Left forelimb (tissue), 1 donor: ENCODE measurements around the gene PGRMC2.

Source experiments
- DNase-seq: peaks from one replicate; pipeline ENCODE4 v3.0.0-alpha.2; 2018; ENCODE audit warnings: low spot score

PGRMC2 gene

GRCh38 chr4:128298852-128299251 is 11.2 kb upstream of the PGRMC2 start:
- no peak for DNase-seq

GRCh38 chr4:128298146-128298758 is 10.6 kb upstream of the PGRMC2 start:
- DNase-seq, result no peak

DNA sequence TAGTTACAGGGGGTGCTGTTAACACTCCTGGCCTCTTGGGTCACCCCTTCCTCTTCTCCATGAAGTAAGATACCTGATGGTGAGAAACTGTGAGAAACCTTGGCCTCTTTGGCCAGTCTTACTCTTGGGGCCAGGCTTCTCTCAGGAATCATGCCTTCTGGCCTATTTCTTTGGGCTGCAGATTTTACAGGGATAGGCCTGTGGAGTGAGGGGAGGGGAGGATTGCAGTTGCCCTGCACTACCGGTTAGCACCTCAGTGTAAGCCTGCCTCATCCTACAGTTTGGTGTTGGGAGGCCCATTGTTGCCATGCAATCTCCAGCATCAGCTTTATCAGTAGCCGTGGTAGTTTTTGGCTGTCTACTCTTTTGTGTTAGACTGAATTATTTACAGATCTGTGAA is 7.6 kb upstream of the PGRMC2 start:
- no peak for DNase-seq

DNA sequence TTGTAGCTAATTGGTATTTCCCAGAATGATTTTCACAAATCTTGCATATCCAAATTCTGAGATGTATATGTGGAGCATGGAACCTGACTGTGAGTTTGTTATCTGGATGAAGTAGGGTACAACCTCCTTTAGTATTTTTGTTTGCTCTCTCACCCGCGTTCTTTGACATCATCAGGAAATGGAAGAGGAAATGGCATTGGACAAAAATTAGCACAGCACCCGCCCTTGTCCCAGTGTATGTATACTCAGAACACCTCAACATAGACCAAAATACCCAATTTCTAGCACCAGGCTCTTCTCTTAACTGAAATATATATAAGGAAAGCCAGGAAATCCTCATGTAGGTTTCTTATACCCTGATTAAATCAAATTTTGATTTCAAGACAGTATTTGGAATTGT is 6.9 kb upstream of the PGRMC2 start:
- DNase-seq, result no peak

- DNase-seq, result no peak
Observed at GRCh38 chr4:128292349-128292748, 4.7 kb upstream of the PGRMC2 start.

DNA sequence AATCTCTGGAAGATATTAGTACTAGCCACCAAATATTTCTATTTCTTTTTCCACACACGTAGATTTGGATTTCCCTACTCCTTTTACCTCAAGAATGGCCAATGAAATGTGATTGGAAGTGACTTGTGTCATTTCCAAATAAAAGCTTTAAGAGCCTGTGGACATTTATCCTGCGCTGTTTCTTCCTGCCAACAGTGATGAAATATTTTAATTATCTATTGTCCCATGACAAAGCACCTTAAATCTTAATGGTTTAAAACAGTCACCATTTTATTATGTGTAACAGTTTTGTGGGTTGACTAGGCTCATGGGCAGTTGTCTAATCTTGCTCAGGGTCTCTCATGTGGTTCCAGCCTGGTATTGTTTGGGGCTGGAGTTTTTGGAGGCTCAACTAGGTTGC is 3.5 kb upstream of the PGRMC2 start:
- no peak for DNase-seq

DNA sequence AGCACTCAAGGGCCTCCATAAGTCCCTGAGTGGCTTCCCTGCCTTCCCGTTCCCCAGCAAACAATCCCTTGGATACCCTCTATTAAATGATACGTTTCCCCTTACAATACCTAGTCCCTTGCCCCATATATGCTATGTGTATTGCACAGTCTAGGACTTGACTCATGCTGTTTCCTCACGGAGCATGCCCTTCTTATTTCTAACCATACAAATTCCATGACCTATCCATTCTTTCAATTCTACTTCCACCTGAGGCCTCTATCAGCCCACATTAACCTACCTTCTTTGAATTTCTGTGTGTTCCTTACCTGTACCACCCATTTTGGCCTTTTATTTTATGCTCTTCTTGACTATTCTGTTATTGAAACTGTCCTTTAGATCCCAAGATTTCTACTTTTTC is 2.9 kb upstream of the PGRMC2 start:
- DNase-seq, result no peak

DNA sequence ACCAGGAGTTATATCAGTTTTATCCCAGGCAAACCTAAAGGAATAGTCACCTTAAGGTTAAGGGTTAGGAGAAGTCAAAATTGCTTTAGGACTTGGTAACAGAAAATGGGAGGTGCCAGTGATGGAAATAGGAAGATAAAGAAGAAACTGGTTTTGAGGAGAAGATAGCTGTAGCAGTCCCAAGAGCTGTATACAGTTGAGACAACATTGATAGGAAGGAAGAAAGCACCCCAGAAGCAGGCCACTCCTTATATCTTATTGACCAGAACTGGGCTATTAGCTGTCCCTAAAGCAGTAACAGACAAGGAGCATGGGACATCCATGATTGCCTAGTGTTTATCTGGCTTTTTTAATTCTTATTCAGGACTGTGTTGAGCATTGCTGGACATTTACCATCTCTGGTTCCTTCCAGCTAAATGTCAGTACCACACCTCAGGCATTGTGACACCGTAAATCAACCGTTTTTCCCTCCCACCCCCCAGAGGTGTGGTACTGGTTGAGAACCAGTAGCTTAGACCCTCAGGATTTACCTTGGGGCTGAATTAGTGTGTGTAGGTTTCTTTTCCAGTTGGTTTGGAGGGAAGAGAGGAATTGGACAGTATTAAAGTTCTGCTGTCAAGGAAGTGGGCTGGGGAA is 2.0 kb upstream of the PGRMC2 start:
- no peak for DNase-seq

DNA sequence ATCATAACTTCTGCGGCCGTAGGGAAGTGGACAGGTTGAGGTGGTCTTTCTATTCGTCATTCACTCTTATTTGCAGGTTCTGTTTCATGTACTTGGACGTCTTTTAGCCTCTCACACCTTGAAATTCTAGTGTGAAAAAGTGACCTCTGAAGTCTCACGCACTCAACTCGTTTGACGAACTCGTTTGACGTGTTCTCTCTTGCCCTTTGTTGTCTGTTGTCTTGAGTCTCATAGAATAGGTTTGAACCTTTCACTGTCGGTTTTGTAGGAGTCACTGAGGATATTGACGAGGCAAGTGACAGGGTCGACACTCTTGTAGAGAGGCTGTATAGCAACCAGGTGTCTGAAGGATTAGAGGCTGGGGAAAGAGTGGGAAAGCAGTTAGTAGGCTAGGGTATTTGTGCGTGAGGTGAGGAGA is 1.1 kb upstream of the PGRMC2 start:
- no peak for DNase-seq

DNA sequence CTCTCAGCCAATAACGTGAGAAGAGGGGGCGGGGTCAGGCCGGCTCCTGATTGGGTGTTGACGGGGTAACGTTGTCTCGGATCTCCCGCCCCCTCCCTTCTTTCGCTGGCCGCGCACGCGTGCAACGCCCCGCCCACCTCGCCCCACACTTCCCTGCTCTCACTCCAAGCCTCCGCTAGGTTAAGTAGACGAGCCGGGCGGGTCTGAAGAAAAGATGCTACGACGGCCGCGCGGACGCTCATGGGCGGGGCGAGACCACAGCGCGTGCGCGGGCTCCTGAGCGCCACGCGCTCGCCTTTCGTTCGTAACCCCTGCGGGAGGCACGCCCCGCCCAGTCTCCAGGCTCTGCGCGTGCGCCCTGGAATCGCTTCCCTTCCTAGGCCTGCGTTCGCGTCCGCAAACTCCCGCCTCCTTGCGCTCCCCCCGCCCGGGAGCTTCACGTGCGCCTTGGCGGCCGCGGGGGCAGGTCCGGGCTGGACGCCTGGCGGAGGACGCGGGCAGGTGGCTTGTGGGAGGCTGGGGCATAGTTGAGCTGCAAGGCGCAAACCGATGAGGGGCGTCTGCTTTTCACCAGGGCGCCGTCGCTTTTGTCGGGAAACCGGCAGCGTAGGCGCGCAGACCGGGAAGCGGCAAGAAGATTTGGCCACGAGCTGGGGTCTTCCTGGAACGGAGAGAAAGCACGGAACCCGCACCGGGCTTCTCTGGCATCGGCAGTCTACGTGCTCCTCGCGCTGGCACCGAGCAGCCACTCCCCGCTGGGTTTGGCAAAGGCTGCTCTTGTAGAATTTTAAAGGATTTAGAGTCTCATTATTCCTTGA is 467 bp upstream of the PGRMC2 start:
- DNase-seq, result peak; percentile 100

GRCh38 chr4:128286474-128287058 is 1.0 kb downstream of the PGRMC2 start:
- no peak for DNase-seq

DNA sequence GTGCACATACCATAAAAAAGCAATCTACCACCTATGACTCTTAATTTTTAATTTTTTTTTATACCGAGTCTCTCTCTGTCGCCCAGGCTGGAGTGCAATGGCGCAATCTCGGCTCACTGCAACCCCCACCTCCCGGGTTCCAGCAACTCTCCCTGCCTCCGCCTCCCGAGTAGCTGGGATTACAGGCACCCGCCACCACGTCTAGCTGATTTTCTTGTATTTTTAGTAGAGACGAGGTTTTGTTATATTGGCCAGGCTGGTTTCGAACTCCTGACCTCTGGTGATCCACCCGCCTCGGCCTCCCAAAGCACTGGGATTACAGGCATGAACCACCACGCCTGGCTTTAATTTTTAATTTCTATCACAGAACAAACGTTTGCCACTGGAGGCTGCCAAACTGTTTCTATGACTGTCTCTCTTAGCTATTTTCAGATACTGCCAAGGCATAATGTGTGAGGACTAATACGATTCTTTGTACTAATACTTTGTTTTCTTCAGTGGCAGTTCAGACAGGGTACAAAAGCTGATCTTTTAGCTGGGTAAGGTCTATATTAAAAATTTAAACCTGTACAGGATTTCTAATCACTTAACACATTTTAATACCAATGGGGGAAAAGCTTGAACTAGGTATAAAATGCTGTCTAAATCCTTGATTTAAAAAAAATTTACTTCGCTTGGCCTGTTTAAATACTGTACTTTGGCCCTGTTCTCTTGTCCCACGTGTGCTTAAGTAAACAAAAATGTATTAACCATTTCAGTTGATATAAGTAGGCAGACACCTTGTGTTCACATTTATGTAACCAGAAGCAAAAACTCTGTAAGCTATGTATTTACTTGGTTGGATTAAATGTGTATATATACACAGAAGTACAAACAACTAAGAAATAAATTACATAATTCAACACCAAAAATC is 2.3 kb downstream of the PGRMC2 start:
- DNase-seq, result no peak

DNA sequence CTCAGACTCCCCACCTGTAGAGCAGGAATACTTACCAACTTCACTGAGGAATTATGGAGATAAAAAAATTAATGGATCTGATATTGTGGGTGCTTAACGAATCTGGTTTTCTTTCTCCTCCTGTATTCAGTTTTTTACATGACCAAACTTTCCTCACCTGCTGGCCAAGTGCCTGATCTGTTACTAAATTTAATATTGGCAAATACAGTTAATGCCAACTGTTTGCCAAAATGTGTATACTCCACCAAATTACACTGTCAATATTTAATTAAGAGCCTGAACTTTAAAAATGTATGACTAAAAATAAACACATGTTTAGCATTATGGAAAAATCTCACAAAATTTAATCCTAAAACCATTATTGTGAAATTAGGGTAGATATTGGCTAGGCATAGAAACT is 3.3 kb downstream of the PGRMC2 start:
- no peak for DNase-seq

DNA sequence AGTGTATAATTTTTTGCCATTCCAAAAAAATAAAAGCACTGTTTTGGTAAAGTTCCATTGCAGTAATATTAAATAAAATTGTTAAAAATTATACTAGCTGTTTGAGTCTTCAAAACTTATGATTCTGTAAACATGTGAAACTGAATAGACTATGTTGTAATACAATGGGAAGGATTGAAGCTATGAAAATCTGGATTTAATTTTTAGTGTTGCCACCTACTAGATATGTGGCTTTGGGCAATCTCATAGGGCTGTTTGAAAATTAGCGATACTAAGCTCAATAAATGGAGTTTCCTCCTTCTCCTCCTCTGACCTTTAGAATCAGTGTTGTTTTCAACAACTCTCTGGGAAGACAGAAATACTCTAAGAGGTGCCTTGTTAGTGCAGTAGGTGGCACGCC is 4.5 kb downstream of the PGRMC2 start:
- no peak for DNase-seq

DNA sequence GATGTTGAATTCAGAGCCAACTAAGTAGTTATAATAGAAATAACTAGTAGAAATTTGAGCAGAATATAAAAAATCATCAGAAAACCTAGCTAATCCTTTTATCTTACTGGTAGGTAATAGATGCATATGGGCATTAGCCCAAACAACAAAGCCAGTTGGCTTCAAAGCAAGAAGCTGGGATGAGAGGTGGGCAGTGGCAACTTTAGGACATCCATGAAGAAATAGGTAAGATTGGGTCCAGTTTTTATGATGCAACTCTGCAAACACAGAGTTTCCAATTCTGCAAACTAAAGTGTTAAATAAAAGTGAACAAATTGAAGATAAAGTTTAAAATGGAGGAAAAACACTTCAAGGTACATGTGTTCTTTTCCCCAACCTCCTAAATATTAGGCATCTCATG is 5.1 kb downstream of the PGRMC2 start:
- no peak for DNase-seq

DNA sequence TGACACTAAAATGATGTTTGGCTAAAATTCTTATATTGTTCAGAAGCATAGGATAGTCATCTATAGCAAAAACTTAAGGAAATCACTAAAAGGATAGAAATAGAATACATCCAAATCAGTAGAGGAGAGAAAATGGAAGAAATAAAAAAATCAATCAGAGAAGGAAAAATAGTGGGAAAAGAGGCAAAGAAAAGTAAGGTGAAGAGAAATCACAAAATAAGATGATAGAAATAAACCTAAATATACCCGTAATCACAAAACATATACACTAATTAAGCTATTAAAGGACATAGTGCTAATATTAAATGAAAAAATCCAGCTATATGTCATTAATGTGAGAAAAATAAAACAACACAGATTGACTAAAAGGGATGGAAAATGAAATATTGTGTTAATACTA is 6.3 kb downstream of the PGRMC2 start:
- no peak for DNase-seq

DNA sequence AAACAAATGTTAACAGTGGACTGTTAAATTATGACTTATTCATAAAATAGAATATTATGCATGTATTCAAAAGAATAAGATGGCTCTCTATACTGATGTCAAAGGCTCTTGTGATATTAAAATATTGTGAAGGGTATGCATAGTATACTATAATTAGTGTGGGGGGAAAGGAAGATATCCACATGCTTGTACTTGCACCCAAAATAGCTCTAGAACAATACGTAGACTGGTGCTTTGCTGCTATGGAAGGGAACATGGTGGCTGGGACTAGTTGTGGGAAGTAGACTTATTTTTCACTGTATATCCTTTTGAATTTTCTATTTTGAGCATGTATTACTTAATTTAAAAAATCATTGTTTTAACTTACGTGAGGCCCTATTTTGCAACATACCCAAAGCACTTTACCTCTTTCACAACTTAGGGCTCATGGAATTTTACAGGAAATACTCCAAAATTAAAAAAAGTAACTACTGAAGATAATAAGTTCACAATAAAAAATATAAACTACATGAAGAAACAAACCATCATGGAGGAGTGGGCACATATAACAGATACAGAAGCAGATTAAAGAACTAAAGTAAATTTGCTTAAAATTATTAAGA is 7.9 kb downstream of the PGRMC2 start:
- no peak for DNase-seq

DNA sequence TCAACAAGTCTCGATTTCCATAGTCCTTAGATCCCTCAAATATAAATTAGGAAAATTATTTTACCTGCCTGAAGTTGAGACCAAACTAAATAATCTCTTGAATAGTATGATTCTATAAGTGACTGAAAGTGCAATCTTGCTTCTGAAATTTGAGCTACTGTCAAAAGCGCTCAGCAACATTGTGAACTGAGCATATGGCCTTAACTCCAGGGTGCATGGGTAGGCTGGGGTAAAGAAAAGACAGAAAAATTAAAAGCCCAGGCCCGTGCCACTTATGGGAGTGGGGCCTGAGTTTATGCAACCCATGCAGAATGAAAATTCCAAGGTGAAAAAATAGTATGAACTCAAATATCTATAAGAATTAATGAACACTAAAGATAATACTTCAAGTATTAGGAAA is 9.8 kb downstream of the PGRMC2 start:
- no peak for DNase-seq

- no peak for DNase-seq
Observed at GRCh38 chr4:128275346-128275745, 12.3 kb downstream of the PGRMC2 start.

DNA sequence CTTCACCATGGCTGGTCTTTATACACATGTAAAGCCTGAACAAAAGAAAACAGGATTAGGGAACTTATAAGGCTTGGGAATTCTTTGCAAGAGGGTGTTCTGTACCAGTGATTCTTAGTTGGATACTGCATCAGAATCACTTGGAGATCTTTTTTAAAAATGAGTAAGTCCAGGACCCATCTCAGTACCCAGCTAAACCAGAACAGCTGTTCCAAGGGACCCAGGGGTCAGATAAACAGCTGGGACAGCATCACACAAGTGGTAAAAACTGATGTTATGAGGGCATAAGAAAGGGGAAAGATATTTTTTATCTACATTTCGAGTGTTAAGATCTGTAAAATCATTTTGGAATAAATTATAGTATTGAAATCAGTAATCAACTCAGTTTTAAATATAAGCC is 16.1 kb downstream of the PGRMC2 start:
- no peak for DNase-seq

DNA sequence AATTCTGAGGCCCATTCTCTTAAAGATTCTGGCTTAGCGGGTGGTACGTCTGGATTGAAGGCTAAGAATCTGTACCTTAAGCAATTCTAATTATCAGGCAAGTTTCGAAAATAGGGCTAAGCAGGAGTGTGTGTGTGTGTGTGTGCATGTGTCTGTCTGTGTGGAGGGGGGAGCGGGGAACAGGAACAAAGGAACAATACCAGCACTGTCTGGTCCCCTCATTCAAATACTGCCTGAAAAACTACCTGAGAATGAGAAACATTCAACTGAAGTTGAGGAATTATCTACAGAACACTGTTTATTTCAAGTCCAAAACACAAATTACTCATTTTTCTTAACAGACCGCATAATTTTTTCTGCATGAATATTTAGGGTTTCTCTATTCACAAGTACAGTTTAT is 18.6 kb downstream of the PGRMC2 start:
- DNase-seq, result no peak

DNA sequence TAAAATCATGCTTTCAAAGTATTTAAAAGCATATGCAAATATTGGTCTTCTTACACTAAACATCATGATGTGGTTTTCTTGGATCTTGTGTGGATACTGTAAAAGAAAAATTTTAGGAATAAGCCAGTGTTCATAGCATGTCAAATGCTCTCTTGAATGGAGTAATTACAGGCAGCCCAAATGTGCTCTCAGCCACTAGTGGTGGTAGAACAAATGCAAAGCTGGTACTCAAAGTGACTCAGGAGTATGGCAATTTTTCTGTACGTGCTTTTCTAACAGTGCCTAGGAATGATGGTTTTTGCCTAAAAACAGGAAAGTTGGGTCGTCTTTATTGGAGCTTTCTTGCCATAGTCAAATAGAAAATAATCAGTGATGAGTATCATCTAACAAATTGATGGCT is 19.9 kb downstream of the PGRMC2 start:
- no peak for DNase-seq
